ENCODE measurements around the gene PCBP3. TPM values are rescaled to one million over a fixed set of nuclear protein-coding genes. Genes with fewer than 3 reads are reported as not detected.
"Not testable (repeated sequence)": the region's sequence is repeated elsewhere in the genome, so short reads cannot be mapped to it uniquely, and the experiment has no call there.

PCBP3 gene
- total and polyA plus RNA-seq, 12 donors: 1.7 to 15.8 (median 4.7) TPM

- intact Hi-C loops (cut with DNase I): no loop called here
- no peak for DNase-seq
- TF ChIP-seq POLR2A (IDR thresholded peaks at IDR 0.05): no peak
- no peak for TF ChIP-seq CTCF (IDR thresholded peaks at IDR 0.05)
- Histone ChIP-seq H3K27me3 (no peaks in the 10 kb centered on the region), H3K36me3 (replicated peaks in 1 of 2) (no peaks in the 10 kb centered on the region), H3K4me1 (replicated peaks in 1 of 2) (no peaks in the 10 kb centered on the region), H3K27ac (no peak overlapping the region), H3K4me3 (no peak overlapping the region), H3K9me3 (replicated peaks in 1 of 3) (no peaks in the 10 kb centered on the region)
- 71 to 86% (median 80%) methylated on average over 8 of the region's 8 CpGs for WGBS, 4 donors
Observed at GRCh38 chr21:45882645-45883044, 239.1 kb downstream of the PCBP3 start.

DNA sequence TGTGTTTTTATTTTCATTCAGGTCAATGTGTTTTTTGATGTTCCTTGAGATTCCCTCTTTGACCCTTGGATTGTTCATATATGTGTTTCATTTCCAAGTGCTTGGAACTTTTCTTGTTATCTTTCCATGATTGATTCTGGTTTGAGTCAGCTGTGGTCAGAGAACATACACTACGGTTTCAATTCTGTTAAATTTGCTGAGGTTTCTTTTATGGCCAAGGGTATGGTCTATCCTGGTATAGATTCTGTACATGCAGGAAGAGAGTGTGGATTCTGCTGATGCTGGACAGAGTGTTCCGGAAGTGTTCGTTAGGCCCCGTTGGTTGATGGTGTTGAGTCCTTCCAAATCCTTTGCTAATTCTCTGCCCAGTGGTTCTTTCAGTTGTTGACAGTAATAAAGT lies 239.6 kb downstream of the PCBP3 start:
- H3K27me3 ChIP-seq: no peaks in the 10 kb centered on the region
- no peak for DNase-seq
- H3K4me1 ChIP-seq (replicated peaks in 1 of 2): peaks cover 0 to under 1% of the 10 kb centered on the region in 2 donors
- intact Hi-C loops (cut with DNase I): no loop called here
- no peaks in the 10 kb centered on the region for H3K36me3 ChIP-seq (replicated peaks in 1 of 2)
- TF ChIP-seq CTCF (IDR thresholded peaks at IDR 0.05) (no peak), POLR2A (IDR thresholded peaks at IDR 0.05) (no peak)
- no peak overlapping the region for H3K27ac ChIP-seq
- H3K4me3 ChIP-seq: no peak overlapping the region
- no peaks in the 10 kb centered on the region for H3K9me3 ChIP-seq (replicated peaks in 1 of 3)
- 80 to 91% (median 89%) methylated on average over 4 of the region's 4 CpGs for WGBS, 4 donors

- H3K9me3 ChIP-seq (replicated peaks in 1 of 3): no peaks in the 10 kb centered on the region
- H3K36me3 ChIP-seq (replicated peaks in 1 of 2): no peaks in the 10 kb centered on the region
- peaks cover 0 to 13% of the 10 kb centered on the region in 2 donors for H3K4me1 ChIP-seq (replicated peaks in 1 of 2)
- intact Hi-C loops (cut with DNase I): no loop called here
- WGBS, 4 donors: 55 to 88% (median 81%) methylated on average over 3 of the region's 3 CpGs
- no peaks in the 10 kb centered on the region for H3K27me3 ChIP-seq
- no peak for TF ChIP-seq CTCF (IDR thresholded peaks at IDR 0.05)
- no peak for TF ChIP-seq POLR2A (IDR thresholded peaks at IDR 0.05)
- H3K4me3 ChIP-seq: no peak overlapping the region
- no peak overlapping the region for H3K27ac ChIP-seq
- DNase-seq: no peak
Observed at GRCh38 chr21:45885597-45885929, 242.0 kb downstream of the PCBP3 start.

DNA sequence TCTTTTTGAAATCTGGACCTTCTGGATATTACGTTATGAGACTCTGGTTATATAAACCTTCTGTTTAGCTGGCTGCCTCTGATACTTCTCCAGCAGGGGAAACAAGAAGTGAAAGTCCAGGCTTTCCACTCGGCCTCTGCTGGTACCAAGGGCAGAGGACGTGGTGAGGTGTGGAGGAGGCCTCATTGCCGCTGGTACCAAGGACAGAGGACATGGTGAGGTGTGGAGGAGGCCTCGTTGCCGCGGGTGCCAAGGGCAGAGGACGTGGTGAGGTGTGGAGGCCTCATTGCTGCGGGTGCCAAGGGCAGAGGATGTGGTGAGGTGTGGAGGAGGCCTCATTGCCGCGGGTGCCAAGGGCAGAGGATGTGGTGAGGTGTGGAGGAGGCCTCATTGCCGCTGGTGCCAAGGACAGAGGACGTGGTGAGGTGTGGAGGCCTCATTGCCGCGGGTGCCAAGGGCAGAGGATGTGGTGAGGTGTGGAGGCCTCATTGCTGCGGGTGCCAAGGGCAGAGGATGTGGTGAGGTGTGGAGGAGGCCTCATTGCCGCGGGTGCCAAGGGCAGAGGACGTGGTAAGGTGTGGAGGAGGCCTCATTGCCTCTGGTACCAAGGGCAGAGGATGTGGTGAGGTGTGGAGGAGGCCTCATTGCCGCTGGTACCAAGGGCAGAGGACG lies 242.5 kb downstream of the PCBP3 start:
- H3K9me3 ChIP-seq (replicated peaks in 1 of 3); H3K36me3 ChIP-seq (replicated peaks in 1 of 2); H3K27me3 ChIP-seq; DNase-seq; intact Hi-C loops (cut with DNase I); H3K4me3 ChIP-seq: not testable (repeated sequence)
- H3K27ac ChIP-seq: peak overlapping the region in 1 of 5 donors; percentile 52
- WGBS, 4 donors: 66 to 72% (median 67%) methylated on average over 9 to 21 of the region's 21 CpGs
- H3K4me1 ChIP-seq (replicated peaks in 1 of 2): peaks cover 0 to 13% of the 10 kb centered on the region in 2 donors

GRCh38 chr21:45886610-45887026 lies 243.1 kb downstream of the PCBP3 start:
- H3K27me3 ChIP-seq: no peaks in the 10 kb centered on the region
- no peaks in the 10 kb centered on the region for H3K36me3 ChIP-seq (replicated peaks in 1 of 2)
- WGBS, 4 donors: 68 to 78% (median 77%) methylated on average over 6 to 11 of the region's 11 CpGs
- DNase-seq: no peak
- TF ChIP-seq POLR2A (IDR thresholded peaks at IDR 0.05) (no peak), CTCF (IDR thresholded peaks at IDR 0.05) (no peak)
- peak overlapping the region in 1 of 5 donors; percentile 52 for H3K27ac ChIP-seq
- peaks cover 0 to 13% of the 10 kb centered on the region in 2 donors for H3K4me1 ChIP-seq (replicated peaks in 1 of 2)
- intact Hi-C loops (cut with DNase I): no loop called here
- H3K4me3 ChIP-seq: no peak overlapping the region
- no peaks in the 10 kb centered on the region for H3K9me3 ChIP-seq (replicated peaks in 1 of 3)
